ENCODE measurements around the gene ETV2. TPM values are rescaled to one million over a fixed set of nuclear protein-coding genes. Genes with fewer than 3 reads are reported as not detected.

Gene ETV2
- total RNA-seq, 1 donor from 2014 or later, result 0.45 TPM

- no peaks in the 10 kb centered on the region for H3K4me1 Mint-ChIP-seq (ENCODE audit: low read depth, unreplicated experiment)
- H3K27me3 Mint-ChIP-seq (ENCODE audit: low read depth, unreplicated experiment), result peaks cover 1% of the 10 kb centered on the region
- TF ChIP-seq EZH2 (IDR thresholded peaks at IDR 0.05; ENCODE audit: insufficient read depth, low read length) (no peak), CTCF (IDR thresholded peaks at IDR 0.05; ENCODE audit: insufficient read depth, low read depth, low read length) (no peak)
- no peaks in the 10 kb centered on the region for H4K20me1 ChIP-seq (ENCODE audit: insufficient read depth, low read length)
- FAIRE-seq (no peak), DNase-seq (ENCODE audit: low read depth) (no peak)
- H3K9me3 ChIP-seq (ENCODE audit: insufficient read depth, low read depth, low read length), result no peaks in the 10 kb centered on the region
- no peaks in the 10 kb centered on the region for H3K27me3 ChIP-seq (ENCODE audit: insufficient read depth, low read length)
- no peak overlapping the region for H3K4me3 Mint-ChIP-seq (ENCODE audit: unreplicated experiment)
- H3K9me3 Mint-ChIP-seq (ENCODE audit: unreplicated experiment), result no peaks in the 10 kb centered on the region
- no peak overlapping the region for H3K4me2 ChIP-seq (ENCODE audit: low read length)
- H3K9ac ChIP-seq (ENCODE audit: low read length), result no peak overlapping the region
- no peak overlapping the region for H3K27ac ChIP-seq (ENCODE audit: low read depth, low read length)
- no peak overlapping the region for H2AFZ ChIP-seq (ENCODE audit: low read depth, low read length)
- H3K36me3 Mint-ChIP-seq (ENCODE audit: low read depth, unreplicated experiment), result peaks cover 4% of the 10 kb centered on the region
- no peaks in the 10 kb centered on the region for H3K79me2 ChIP-seq (ENCODE audit: insufficient read depth, low read length)
- H3K36me3 ChIP-seq (ENCODE audit: insufficient read depth, low read length), result peaks cover 2% of the 10 kb centered on the region
- no peak overlapping the region for H3K27ac Mint-ChIP-seq (ENCODE audit: unreplicated experiment)
- no peak overlapping the region for H3K4me3 ChIP-seq (ENCODE audit: insufficient read depth, low read depth, low read length)
- no peaks in the 10 kb centered on the region for H3K4me1 ChIP-seq (ENCODE audit: insufficient read depth, low read length)
Observed at GRCh38 chr19:35618857-35619256, 22.7 kb upstream of the ETV2 start.

- Histone ChIP-seq H4K20me1 (ENCODE audit: insufficient read depth, low read length) (no peaks in the 10 kb centered on the region), H3K4me1 (ENCODE audit: insufficient read depth, low read length) (no peaks in the 10 kb centered on the region), H3K27me3 (ENCODE audit: insufficient read depth, low read length) (no peaks in the 10 kb centered on the region), H3K27ac (ENCODE audit: low read depth, low read length) (no peak overlapping the region), H3K79me2 (ENCODE audit: insufficient read depth, low read length) (no peaks in the 10 kb centered on the region), H3K36me3 (ENCODE audit: insufficient read depth, low read length) (peaks cover 2% of the 10 kb centered on the region), H3K4me2 (ENCODE audit: low read length) (no peak overlapping the region), H3K4me3 (ENCODE audit: insufficient read depth, low read depth, low read length) (no peak overlapping the region), H2AFZ (ENCODE audit: low read depth, low read length) (no peak overlapping the region), H3K9ac (ENCODE audit: low read length) (no peak overlapping the region), H3K9me3 (ENCODE audit: insufficient read depth, low read depth, low read length) (no peaks in the 10 kb centered on the region)
- H3K27me3 Mint-ChIP-seq (ENCODE audit: low read depth, unreplicated experiment), result peaks cover 1% of the 10 kb centered on the region
- H3K9me3 Mint-ChIP-seq (ENCODE audit: unreplicated experiment), result no peaks in the 10 kb centered on the region
- FAIRE-seq (no peak), DNase-seq (ENCODE audit: low read depth) (no peak)
- H3K36me3 Mint-ChIP-seq (ENCODE audit: low read depth, unreplicated experiment), result peaks cover 4% of the 10 kb centered on the region
- H3K4me3 Mint-ChIP-seq (ENCODE audit: unreplicated experiment), result no peak overlapping the region
- no peak for TF ChIP-seq EZH2 (IDR thresholded peaks at IDR 0.05; ENCODE audit: insufficient read depth, low read length)
- H3K27ac Mint-ChIP-seq (ENCODE audit: unreplicated experiment), result no peak overlapping the region
- no peaks in the 10 kb centered on the region for H3K4me1 Mint-ChIP-seq (ENCODE audit: low read depth, unreplicated experiment)
Observed at GRCh38 chr19:35619290-35619923, 22.1 kb upstream of the ETV2 start.

GRCh38 chr19:35620001-35620400 is 21.5 kb upstream of the ETV2 start:
- no peak overlapping the region for H3K4me3 ChIP-seq (ENCODE audit: insufficient read depth, low read depth, low read length)
- H3K79me2 ChIP-seq (ENCODE audit: insufficient read depth, low read length), result no peaks in the 10 kb centered on the region
- no peak overlapping the region for H3K4me2 ChIP-seq (ENCODE audit: low read length)
- TF ChIP-seq EZH2 (IDR thresholded peaks at IDR 0.05; ENCODE audit: insufficient read depth, low read length) (no peak), CTCF (IDR thresholded peaks at IDR 0.05; ENCODE audit: insufficient read depth, low read depth, low read length) (no peak)
- peaks cover 1% of the 10 kb centered on the region for H3K27me3 Mint-ChIP-seq (ENCODE audit: low read depth, unreplicated experiment)
- H3K4me1 Mint-ChIP-seq (ENCODE audit: low read depth, unreplicated experiment), result no peaks in the 10 kb centered on the region
- no peak overlapping the region for H3K27ac ChIP-seq (ENCODE audit: low read depth, low read length)
- no peak overlapping the region for H3K9ac ChIP-seq (ENCODE audit: low read length)
- no peaks in the 10 kb centered on the region for H3K27me3 ChIP-seq (ENCODE audit: insufficient read depth, low read length)
- H4K20me1 ChIP-seq (ENCODE audit: insufficient read depth, low read length), result no peaks in the 10 kb centered on the region
- H3K27ac Mint-ChIP-seq (ENCODE audit: unreplicated experiment), result no peak overlapping the region
- no peaks in the 10 kb centered on the region for H3K9me3 Mint-ChIP-seq (ENCODE audit: unreplicated experiment)
- no peaks in the 10 kb centered on the region for H3K9me3 ChIP-seq (ENCODE audit: insufficient read depth, low read depth, low read length)
- H3K36me3 ChIP-seq (ENCODE audit: insufficient read depth, low read length), result peaks cover 2% of the 10 kb centered on the region
- FAIRE-seq (no peak), DNase-seq (ENCODE audit: low read depth) (no peak)
- peaks cover 4% of the 10 kb centered on the region for H3K36me3 Mint-ChIP-seq (ENCODE audit: low read depth, unreplicated experiment)
- H3K4me3 Mint-ChIP-seq (ENCODE audit: unreplicated experiment), result no peak overlapping the region
- H3K4me1 ChIP-seq (ENCODE audit: insufficient read depth, low read length), result no peaks in the 10 kb centered on the region
- H2AFZ ChIP-seq (ENCODE audit: low read depth, low read length), result no peak overlapping the region
